Measurements from ENCODE around the gene FIG4. TPM values are rescaled to one million over a fixed set of nuclear protein-coding genes. Genes with fewer than 3 reads are reported as not detected.

Gene FIG4
- total RNA-seq, 1 donor from 2014 or later, result 21.8 TPM

GRCh38 chr6:109790131-109790530 lies 99.0 kb downstream of the FIG4 start:
- Mint-ChIP-seq H3K27me3 (no peaks in the 10 kb centered on the region), H3K4me1 (peaks cover 11% of the 10 kb centered on the region), H3K27ac (no peak overlapping the region), H3K4me3 (no peak overlapping the region), H3K36me3 (ENCODE audit: low read depth) (peaks cover 83% of the 10 kb centered on the region), H3K9me3 (no peaks in the 10 kb centered on the region)
- intact Hi-C loops (cut with micrococcal nuclease), result no loop called here
- no peak for TF ChIP-seq CTCF (IDR thresholded peaks at IDR 0.05)
- DNase-seq, result no peak
- no peak for ATAC-seq (ENCODE audit: low read depth)
- CTCF ChIA-PET, result no interaction called here
- POLR2A ChIA-PET, result no interaction called here

DNA sequence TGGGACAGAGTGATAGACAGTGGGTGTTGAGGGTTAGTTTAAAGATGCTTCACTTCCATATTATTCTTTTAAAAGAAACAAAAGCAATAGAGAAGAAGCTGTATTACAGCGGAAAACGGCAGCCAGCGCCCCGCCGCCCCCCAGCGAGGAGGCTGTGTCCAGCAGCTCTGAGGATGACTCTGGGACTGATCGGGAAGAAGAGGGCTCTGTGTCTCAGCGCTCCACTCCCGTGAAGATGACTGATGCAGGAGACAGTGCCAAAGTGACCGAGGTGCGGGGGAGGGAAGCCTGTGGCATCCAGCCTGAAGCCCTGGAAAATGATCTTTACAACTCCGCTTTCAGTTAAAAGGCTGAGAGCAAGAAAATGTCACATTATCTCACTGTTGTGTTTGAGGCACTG lies 100.2 kb downstream of the FIG4 start:
- ChIA-PET POLR2A (no interaction called here), CTCF (no interaction called here)
- ATAC-seq (ENCODE audit: low read depth), result no peak
- no peak for DNase-seq
- H3K36me3 Mint-ChIP-seq (ENCODE audit: low read depth), result peaks cover 81% of the 10 kb centered on the region
- H3K4me1 Mint-ChIP-seq, result peaks cover 11% of the 10 kb centered on the region
- H3K27ac Mint-ChIP-seq, result no peak overlapping the region
- H3K9me3 Mint-ChIP-seq, result no peaks in the 10 kb centered on the region
- no peak overlapping the region for H3K4me3 Mint-ChIP-seq
- TF ChIP-seq CTCF (IDR thresholded peaks at IDR 0.05), result no peak
- no peaks in the 10 kb centered on the region for H3K27me3 Mint-ChIP-seq
- intact Hi-C loops (cut with micrococcal nuclease), result no loop called here

DNA sequence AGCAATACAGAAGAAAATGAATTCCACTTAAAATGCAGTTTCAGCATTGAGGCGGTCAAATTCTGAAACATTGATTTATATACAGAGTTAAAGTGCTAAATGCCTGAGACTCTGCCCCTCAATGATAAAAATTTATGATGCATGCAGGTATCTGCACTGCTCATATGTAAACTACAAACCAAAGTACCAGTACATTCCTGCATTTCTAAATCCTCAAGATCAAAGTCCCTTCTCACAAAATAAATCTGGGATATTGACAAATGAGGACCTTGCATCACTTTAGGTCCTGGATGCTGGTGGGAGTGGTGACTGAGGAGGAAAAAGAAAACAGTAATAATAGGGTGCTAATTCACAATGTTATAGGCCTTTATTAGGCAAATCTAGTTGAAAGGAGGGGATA lies 101.9 kb downstream of the FIG4 start:
- Mint-ChIP-seq H3K9me3 (no peaks in the 10 kb centered on the region), H3K27me3 (no peaks in the 10 kb centered on the region), H3K4me1 (peaks cover 11% of the 10 kb centered on the region), H3K4me3 (no peak overlapping the region), H3K27ac (peak overlapping the region; percentile 30), H3K36me3 (ENCODE audit: low read depth) (peaks cover 80% of the 10 kb centered on the region)
- DNase-seq, result no peak
- intact Hi-C loops (cut with micrococcal nuclease), result no loop called here
- ATAC-seq (ENCODE audit: low read depth), result no peak
- CTCF ChIA-PET, result no interaction called here
- TF ChIP-seq CTCF (IDR thresholded peaks at IDR 0.05), result no peak
- POLR2A ChIA-PET, result no interaction called here

GRCh38 chr6:109793792-109794191 lies 102.7 kb downstream of the FIG4 start:
- H3K36me3 Mint-ChIP-seq (ENCODE audit: low read depth), result peaks cover 80% of the 10 kb centered on the region
- intact Hi-C loops (cut with micrococcal nuclease), result no loop called here
- H3K27ac Mint-ChIP-seq, result peak overlapping the region; percentile 69

GRCh38 chr6:109794201-109794923 lies 103.3 kb downstream of the FIG4 start:
- intact Hi-C loops (cut with micrococcal nuclease), result no loop called here
- H3K4me3 Mint-ChIP-seq, result no peak overlapping the region
- peaks cover 80% of the 10 kb centered on the region for H3K36me3 Mint-ChIP-seq (ENCODE audit: low read depth)

More at GRCh38 chr6:109793792-109794191, 102.7 kb downstream of the FIG4 start:
- Mint-ChIP-seq H3K4me3 (no peak overlapping the region), H3K9me3 (no peaks in the 10 kb centered on the region), H3K27me3 (no peaks in the 10 kb centered on the region), H3K4me1 (peaks cover 11% of the 10 kb centered on the region)
- ATAC-seq (ENCODE audit: low read depth), result peak; percentile 64
- TF ChIP-seq CTCF (IDR thresholded peaks at IDR 0.05), result no peak
- POLR2A ChIA-PET, result no interaction called here
- DNase-seq, result no peak
- CTCF ChIA-PET, result no interaction called here

More at GRCh38 chr6:109794201-109794923, 103.3 kb downstream of the FIG4 start:
- Mint-ChIP-seq H3K27me3 (no peaks in the 10 kb centered on the region), H3K27ac (peak overlapping the region; percentile 80), H3K9me3 (no peaks in the 10 kb centered on the region), H3K4me1 (peaks cover 11% of the 10 kb centered on the region)
- CTCF ChIA-PET, result interaction anchor here (1.3 kb wide), 1 partner anchor 245 kb away, joined by 5 read pairs; no protein-coding TSS in a partner anchor
- DNase-seq, result no peak
- peak; percentile 51 for ATAC-seq (ENCODE audit: low read depth)
- no peak for TF ChIP-seq CTCF (IDR thresholded peaks at IDR 0.05)
- POLR2A ChIA-PET, result interaction anchor here (0.6 kb wide), 1 partner anchor 1166 kb away, joined by 4 read pairs; no protein-coding TSS in a partner anchor
